ENCODE measurements around the gene CCSER1.

- TF ChIP-seq CTCF (IDR thresholded peaks at IDR 0.05; ENCODE audit: low read depth, low read length, poor library complexity, severe bottlenecking) (no peak), EZH2phosphoT487 (IDR thresholded peaks at IDR 0.05; ENCODE audit: borderline replicate concordance, low read length) (no peak)
These were observed 1171.6 kb downstream of the CCSER1 start for GRCh38 chr4:91298824-91299223.
